HEK293 (cell line): ENCODE measurements around the gene SMIM38.

Experiments used
- CTCF ChIA-PET: fragments of 350-600 bp; formaldehyde crosslinking; extraction: SDS; loops from one replicate; lab custom pipeline; 2021; ENCODE audit warnings: antibody characterized with exemption; lab: Yijun Ruan, JAX
- POLR2A ChIA-PET: fragments of 300-600 bp; formaldehyde crosslinking; extraction: SDS; loops from one replicate; lab custom pipeline; 2020; ENCODE audit warnings: antibody characterized with exemption, inconsistent platforms; lab: Yijun Ruan, JAX
- H3K27ac ChIP-seq: fragments of 200-500 bp; sonication (Bioruptor generic); 2 replicates; pipeline ENCODE4 v1.5.1; 2014; ENCODE audit warnings: low read depth, low read length, control low read depth, inconsistent platforms; ENCODE audit errors: extremely low read depth
- H3K36me3 ChIP-seq, 2 experiments: fragments of 200-500 bp in 1 of 2; sonication (Bioruptor generic) in 1 of 2; 1 replicate in 1 of 2; 2 replicates in 1 of 2; pipeline ENCODE4 v1.5.1; 2014 to 2017; ENCODE audit warnings: inconsistent platforms in 2 of 2, low read length in 2 of 2; ENCODE audit not compliant: control insufficient read depth in 2 of 2, insufficient read depth in 1 of 2
- H3K4me1 ChIP-seq: fragments of 200-500 bp; sonication (Bioruptor generic); 2 replicates; pipeline ENCODE4 v1.5.1; 2014; ENCODE audit warnings: mild to moderate bottlenecking, low read length, inconsistent platforms; ENCODE audit not compliant: control insufficient read depth, insufficient read depth
- H3K4me3 ChIP-seq: 2 replicates; pipeline ENCODE4 v1.5.1; 2011; ENCODE audit warnings: low read depth, mild to moderate bottlenecking, control low read depth, low read length, moderate library complexity
- H3K9me3 ChIP-seq: fragments of 200-500 bp; sonication (Bioruptor generic); 2 replicates; pipeline ENCODE4 v1.5.1; 2014; ENCODE audit warnings: low read depth, low read length, inconsistent platforms; ENCODE audit not compliant: control insufficient read depth, insufficient read depth
- AEBP2 ChIP-seq: fragments of 450-650 bp; formaldehyde crosslinking; IDR thresholded peaks from 2 replicates; pipeline ENCODE4 v1.5.1; 2016; ENCODE audit warnings: missing biosample characterization, missing genetic modification characterization, borderline replicate concordance
- TCF7L2 ChIP-seq: IDR thresholded peaks from 2 replicates; pipeline ENCODE4 v1.6.1; 2011; ENCODE audit warnings: low read depth, mild to moderate bottlenecking, inconsistent platforms, low read length, moderate library complexity, borderline replicate concordance
- ZBTB1 ChIP-seq: fragments of 450-650 bp; formaldehyde crosslinking; IDR thresholded peaks from 2 replicates; pipeline ENCODE4 v1.5.1; 2016; ENCODE audit warnings: missing biosample characterization, missing genetic modification characterization
- ZNF146 ChIP-seq: fragments of 450-650 bp; formaldehyde crosslinking; IDR thresholded peaks from 2 replicates; pipeline ENCODE4 v1.5.1; 2016; ENCODE audit warnings: missing biosample characterization, missing genetic modification characterization
- ZNF157 ChIP-seq: fragments of 450-650 bp; formaldehyde crosslinking; IDR thresholded peaks from 2 replicates; pipeline ENCODE4 v1.5.1; 2016; ENCODE audit warnings: missing biosample characterization, missing genetic modification characterization
- ZNF48 ChIP-seq: fragments of 450-650 bp; formaldehyde crosslinking; IDR thresholded peaks from 2 replicates; pipeline ENCODE4 v1.5.1; 2016; ENCODE audit warnings: missing biosample characterization, missing genetic modification characterization
- ZNF521 ChIP-seq: fragments of 450-650 bp; formaldehyde crosslinking; IDR thresholded peaks from 2 replicates; pipeline ENCODE4 v1.5.1; 2017; ENCODE audit warnings: missing biosample characterization, mild to moderate bottlenecking, missing genetic modification characterization
- ZNF623 ChIP-seq: fragments of 450-650 bp; formaldehyde crosslinking; IDR thresholded peaks from 2 replicates; pipeline ENCODE4 v1.5.1; 2016; ENCODE audit warnings: missing biosample characterization, missing genetic modification characterization

Gene SMIM38

GRCh38 chr11:69204246-69204940 lies 48.7 kb downstream of the SMIM38 start (continued):
- TF ChIP-seq ZNF521 (tag by site-specific recombination) (no peak), ZNF146 (tag by site-specific recombination) (no peak), ZNF623 (tag by site-specific recombination) (no peak)

- POLR2A ChIA-PET, result no interaction called here
- Histone ChIP-seq H3K36me3 (no peaks in the 10 kb centered on the region), H3K4me3 (no peak overlapping the region), H3K9me3 (no peaks in the 10 kb centered on the region), H3K27ac (no peak overlapping the region), H3K4me1 (no peaks in the 10 kb centered on the region)
- TF ChIP-seq ZNF623 (tag by site-specific recombination) (no peak), TCF7L2 (no peak), ZNF48 (tag by site-specific recombination) (no peak), AEBP2 (tag by site-specific recombination) (no peak), ZNF157 (tag by site-specific recombination) (no peak), ZBTB1 (no peak)
- CTCF ChIA-PET, result interaction anchor here (0.6 kb wide), 1 partner anchor 32 kb away, joined by 3 read pairs; no protein-coding TSS in a partner anchor
Observed at GRCh38 chr11:69204941-69205742, 49.4 kb downstream of the SMIM38 start.
